ENCODE results near the gene MYBPHL. TPM values are rescaled to one million over a fixed set of nuclear protein-coding genes. Genes with fewer than 3 reads are reported as not detected.

MYBPHL gene, protein sequence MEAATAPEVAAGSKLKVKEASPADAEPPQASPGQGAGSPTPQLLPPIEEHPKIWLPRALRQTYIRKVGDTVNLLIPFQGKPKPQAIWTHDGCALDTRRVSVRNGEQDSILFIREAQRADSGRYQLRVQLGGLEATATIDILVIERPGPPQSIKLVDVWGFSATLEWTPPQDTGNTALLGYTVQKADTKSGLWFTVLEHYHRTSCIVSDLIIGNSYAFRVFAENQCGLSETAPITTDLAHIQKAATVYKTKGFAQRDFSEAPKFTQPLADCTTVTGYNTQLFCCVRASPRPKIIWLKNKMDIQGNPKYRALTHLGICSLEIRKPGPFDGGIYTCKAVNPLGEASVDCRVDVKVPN
- 0.14 TPM for polyA plus RNA-seq (2013, experiment 1 of 2)
- not detected for polyA plus RNA-seq (2013, experiment 2 of 2)

DNA sequence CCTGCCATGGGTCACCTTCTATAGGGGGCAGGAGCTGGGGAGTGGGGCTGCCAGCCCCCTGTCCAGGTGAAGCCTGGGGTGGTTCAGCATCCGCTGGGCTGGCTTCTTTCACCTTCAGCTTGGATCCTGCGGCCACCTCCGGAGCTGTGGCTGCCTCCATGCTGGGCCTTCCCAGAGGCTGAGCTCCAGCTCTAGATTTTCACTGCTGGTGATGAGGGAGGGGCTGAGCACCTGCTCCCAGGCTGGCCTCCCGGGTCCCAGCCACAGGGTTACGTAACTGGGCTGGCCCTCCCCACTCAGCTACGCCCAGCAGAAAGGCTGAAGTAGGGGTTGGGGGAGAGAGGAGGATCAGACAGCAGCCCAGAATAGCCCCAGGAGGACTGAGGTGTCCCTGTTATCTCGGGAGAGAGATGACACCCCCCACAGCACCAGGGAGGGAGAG lies at the start of gene MYBPHL:
TSS of gene MYBPHL (minus strand) at position 180 of the 442 bp plus-strand sequence. CDS start at position 160, 20 bp downstream.
- Histone ChIP-seq H2BK120ac (ENCODE audit: low read depth, low read length) (no peak within 1 kb of the TSS), H2BK5ac (ENCODE audit: low read depth, low read length, poor library complexity, severe bottlenecking) (no peak within 1 kb of the TSS), H3K23ac (ENCODE audit: low read length in 2 of 2) (no peak within 1 kb of the TSS), H3K4me2 (ENCODE audit: low read length, poor library complexity, severe bottlenecking) (no peak within 1 kb of the TSS), H4K8ac (ENCODE audit: low read length) (no peak within 1 kb of the TSS), H2AFZ (ENCODE audit: low read depth, low read length) (no peak within 1 kb of the TSS), H3K9me3 (ENCODE audit: control insufficient read depth, low read length) (no peaks in the 10 kb centered on the region), H3K4me3 (ENCODE audit: insufficient read depth in 1 of 2, low read depth in 1 of 2, low read length in 2 of 2) (no peak within 1 kb of the TSS), H3K79me1 (replicated peaks; ENCODE audit: low read length, poor library complexity, severe bottlenecking) (no peaks in the 10 kb centered on the region), H3K36me3 (ENCODE audit: control insufficient read depth in 1 of 2, insufficient read depth in 2 of 2, low read depth in 1 of 2, low read length in 2 of 2) (peaks cover 0 to 7% of the 10 kb centered on the region in 2 experiments), H3K4me1 (ENCODE audit: control insufficient read depth, insufficient read depth, low read depth, low read length) (peaks cover 2% of the 10 kb centered on the region), H2BK15ac (ENCODE audit: low read depth, poor library complexity, severe bottlenecking) (no peak within 1 kb of the TSS), H3K18ac (ENCODE audit: low read depth in 1 of 2, low read length in 2 of 2) (peak within 1 kb of the TSS; percentile 16 to 39), H2AK5ac (ENCODE audit: low read length, severe bottlenecking) (no peak within 1 kb of the TSS), H3K27me3 (ENCODE audit: control insufficient read depth in 1 of 2, insufficient read depth in 1 of 2, low read length in 2 of 2) (peaks cover 0 to 21% of the 10 kb centered on the region in 2 experiments), H2BK12ac (ENCODE audit: low read length in 2 of 2) (no peak within 1 kb of the TSS), H3K4ac (ENCODE audit: low read depth in 1 of 2, low read length in 2 of 2) (no peak within 1 kb of the TSS), H4K91ac (ENCODE audit: low read length) (peak within 1 kb of the TSS; percentile 45), H3K27ac (ENCODE audit: low read length, poor library complexity, severe bottlenecking) (no peak within 1 kb of the TSS), H3K14ac (ENCODE audit: low read length in 2 of 2) (peak within 1 kb of the TSS in 1 of 2 experiments; percentile 49), H3K9ac (ENCODE audit: low read length) (no peak within 1 kb of the TSS)
- WGBS: 91% methylated on average over 6 of the region's 7 CpGs
- DNase-seq: no peak

DNA sequence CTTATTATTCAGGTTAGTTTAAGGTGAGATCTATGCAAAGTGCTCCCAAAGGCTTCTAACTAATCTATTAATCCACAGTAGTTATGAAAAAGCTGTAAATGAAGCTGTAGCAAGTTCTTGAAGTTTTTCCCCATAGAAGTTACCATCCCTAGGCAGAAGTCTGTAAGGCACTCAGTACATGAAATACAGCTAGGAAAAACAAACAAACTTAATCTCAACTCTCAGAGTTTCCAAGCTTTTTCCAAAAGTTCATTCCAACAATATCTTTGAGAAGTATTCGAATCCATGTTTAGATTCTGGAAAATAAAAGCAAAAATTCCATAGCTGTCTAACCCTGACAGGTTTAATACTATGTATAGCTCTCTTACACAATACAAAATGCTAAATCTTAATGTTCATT lies 49.7 kb upstream of the MYBPHL start:
- Histone ChIP-seq H4K8ac (ENCODE audit: low read length) (no peak overlapping the region), H4K91ac (ENCODE audit: low read length) (no peak overlapping the region), H3K4me1 (ENCODE audit: control insufficient read depth, insufficient read depth, low read depth, low read length) (peaks cover 3% of the 10 kb centered on the region), H2AK5ac (ENCODE audit: low read length, severe bottlenecking) (no peak overlapping the region), H2BK120ac (ENCODE audit: low read depth, low read length) (no peak overlapping the region), H3K14ac (ENCODE audit: low read length in 2 of 2) (no peak overlapping the region), H2BK12ac (ENCODE audit: low read length in 2 of 2) (no peak overlapping the region), H3K79me1 (replicated peaks; ENCODE audit: low read length, poor library complexity, severe bottlenecking) (no peaks in the 10 kb centered on the region), H3K27ac (ENCODE audit: low read length, poor library complexity, severe bottlenecking) (no peak overlapping the region), H3K27me3 (ENCODE audit: control insufficient read depth in 1 of 2, insufficient read depth in 1 of 2, low read length in 2 of 2) (no peaks in the 10 kb centered on the region), H3K9ac (ENCODE audit: low read length) (no peak overlapping the region), H3K4me3 (ENCODE audit: insufficient read depth in 1 of 2, low read depth in 1 of 2, low read length in 2 of 2) (no peak overlapping the region), H3K23ac (ENCODE audit: low read length in 2 of 2) (no peak overlapping the region), H2BK5ac (ENCODE audit: low read depth, low read length, poor library complexity, severe bottlenecking) (no peak overlapping the region), H3K18ac (ENCODE audit: low read depth in 1 of 2, low read length in 2 of 2) (no peak overlapping the region), H3K36me3 (ENCODE audit: control insufficient read depth in 1 of 2, insufficient read depth in 2 of 2, low read depth in 1 of 2, low read length in 2 of 2) (peaks cover 0 to 7% of the 10 kb centered on the region in 2 experiments), H2BK15ac (ENCODE audit: low read depth, poor library complexity, severe bottlenecking) (no peak overlapping the region), H2AFZ (ENCODE audit: low read depth, low read length) (no peak overlapping the region), H3K9me3 (ENCODE audit: control insufficient read depth, low read length) (no peaks in the 10 kb centered on the region), H3K4me2 (ENCODE audit: low read length, poor library complexity, severe bottlenecking) (no peak overlapping the region), H3K4ac (ENCODE audit: low read depth in 1 of 2, low read length in 2 of 2) (no peak overlapping the region)
- no CpG with 5 or more reads among the region's 1 CpG for WGBS
- DNase-seq: no peak

DNA sequence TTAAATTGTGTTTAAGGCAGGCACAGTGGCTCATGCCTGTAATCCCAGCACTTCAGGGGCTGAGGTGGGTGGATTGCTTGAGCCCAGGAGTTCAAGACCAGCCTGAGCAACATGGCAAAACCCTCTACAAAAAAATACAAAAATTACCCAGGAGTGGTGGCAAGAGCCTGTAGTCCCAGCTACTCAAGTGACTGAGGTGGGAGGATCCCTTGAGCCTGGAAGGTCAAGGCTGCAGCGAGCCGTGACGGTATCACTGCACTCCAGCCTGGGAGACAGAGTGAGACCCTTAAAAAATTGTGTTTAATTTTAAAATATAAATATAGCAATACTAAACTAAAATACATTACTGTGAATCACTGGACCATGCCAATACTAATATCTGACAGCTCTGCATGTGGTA lies 48.1 kb upstream of the MYBPHL start:
- Histone ChIP-seq H3K4me2 (ENCODE audit: low read length, poor library complexity, severe bottlenecking) (no peak overlapping the region), H3K27me3 (ENCODE audit: control insufficient read depth in 1 of 2, insufficient read depth in 1 of 2, low read length in 2 of 2) (no peaks in the 10 kb centered on the region), H4K8ac (ENCODE audit: low read length) (no peak overlapping the region), H3K27ac (ENCODE audit: low read length, poor library complexity, severe bottlenecking) (no peak overlapping the region), H3K4ac (ENCODE audit: low read depth in 1 of 2, low read length in 2 of 2) (no peak overlapping the region), H3K9ac (ENCODE audit: low read length) (no peak overlapping the region), H3K36me3 (ENCODE audit: control insufficient read depth in 1 of 2, insufficient read depth in 2 of 2, low read depth in 1 of 2, low read length in 2 of 2) (peaks cover 3 to 16% of the 10 kb centered on the region in 2 experiments), H2BK120ac (ENCODE audit: low read depth, low read length) (no peak overlapping the region), H3K14ac (ENCODE audit: low read length in 2 of 2) (no peak overlapping the region), H2BK15ac (ENCODE audit: low read depth, poor library complexity, severe bottlenecking) (no peak overlapping the region), H3K23ac (ENCODE audit: low read length in 2 of 2) (no peak overlapping the region), H3K4me1 (ENCODE audit: control insufficient read depth, insufficient read depth, low read depth, low read length) (peaks cover 3% of the 10 kb centered on the region), H3K18ac (ENCODE audit: low read depth in 1 of 2, low read length in 2 of 2) (no peak overlapping the region), H3K79me1 (replicated peaks; ENCODE audit: low read length, poor library complexity, severe bottlenecking) (no peaks in the 10 kb centered on the region), H2AFZ (ENCODE audit: low read depth, low read length) (no peak overlapping the region), H3K9me3 (ENCODE audit: control insufficient read depth, low read length) (no peaks in the 10 kb centered on the region), H3K4me3 (ENCODE audit: insufficient read depth in 1 of 2, low read depth in 1 of 2, low read length in 2 of 2) (no peak overlapping the region), H2BK5ac (ENCODE audit: low read depth, low read length, poor library complexity, severe bottlenecking) (no peak overlapping the region), H2AK5ac (ENCODE audit: low read length, severe bottlenecking) (no peak overlapping the region), H4K91ac (ENCODE audit: low read length) (no peak overlapping the region), H2BK12ac (ENCODE audit: low read length in 2 of 2) (no peak overlapping the region)
- no CpG with 5 or more reads among the region's 3 CpGs for WGBS
- no peak for DNase-seq

DNA sequence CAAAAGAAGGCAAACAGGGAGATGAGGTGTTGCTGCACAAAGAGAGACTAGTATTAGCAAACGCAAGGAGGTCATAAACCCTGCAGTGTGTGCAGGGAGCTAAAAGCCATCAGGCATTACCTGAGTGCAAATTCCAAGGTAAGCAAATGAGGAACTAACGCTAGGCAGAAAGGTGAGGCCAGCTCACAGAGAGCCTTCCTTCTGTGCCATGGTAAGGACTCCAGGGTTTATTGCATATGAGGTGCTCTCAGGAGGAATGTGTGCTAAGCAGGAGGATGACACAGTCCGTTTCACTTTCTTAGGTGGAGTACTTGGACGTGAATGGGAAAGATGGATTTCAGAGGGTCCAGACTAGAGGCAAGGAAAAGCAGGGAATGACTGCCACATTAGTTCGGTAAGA lies 44.6 kb upstream of the MYBPHL start:
- Histone ChIP-seq H3K27me3 (ENCODE audit: control insufficient read depth in 1 of 2, insufficient read depth in 1 of 2, low read length in 2 of 2) (no peaks in the 10 kb centered on the region), H2AFZ (ENCODE audit: low read depth, low read length) (no peak overlapping the region), H3K4ac (ENCODE audit: low read depth in 1 of 2, low read length in 2 of 2) (no peak overlapping the region), H3K9ac (ENCODE audit: low read length) (no peak overlapping the region), H3K4me2 (ENCODE audit: low read length, poor library complexity, severe bottlenecking) (no peak overlapping the region), H3K14ac (ENCODE audit: low read length in 2 of 2) (no peak overlapping the region), H3K79me1 (replicated peaks; ENCODE audit: low read length, poor library complexity, severe bottlenecking) (no peaks in the 10 kb centered on the region), H3K27ac (ENCODE audit: low read length, poor library complexity, severe bottlenecking) (no peak overlapping the region), H2AK5ac (ENCODE audit: low read length, severe bottlenecking) (no peak overlapping the region), H3K4me1 (ENCODE audit: control insufficient read depth, insufficient read depth, low read depth, low read length) (peaks cover 4% of the 10 kb centered on the region), H3K9me3 (ENCODE audit: control insufficient read depth, low read length) (no peaks in the 10 kb centered on the region), H3K23ac (ENCODE audit: low read length in 2 of 2) (no peak overlapping the region), H4K91ac (ENCODE audit: low read length) (no peak overlapping the region), H3K4me3 (ENCODE audit: insufficient read depth in 1 of 2, low read depth in 1 of 2, low read length in 2 of 2) (no peak overlapping the region), H3K36me3 (ENCODE audit: control insufficient read depth in 1 of 2, insufficient read depth in 2 of 2, low read depth in 1 of 2, low read length in 2 of 2) (peaks cover 3 to 23% of the 10 kb centered on the region in 2 experiments), H2BK5ac (ENCODE audit: low read depth, low read length, poor library complexity, severe bottlenecking) (no peak overlapping the region), H2BK15ac (ENCODE audit: low read depth, poor library complexity, severe bottlenecking) (no peak overlapping the region), H2BK120ac (ENCODE audit: low read depth, low read length) (no peak overlapping the region), H3K18ac (ENCODE audit: low read depth in 1 of 2, low read length in 2 of 2) (no peak overlapping the region), H4K8ac (ENCODE audit: low read length) (no peak overlapping the region), H2BK12ac (ENCODE audit: low read length in 2 of 2) (no peak overlapping the region)
- no peak for DNase-seq
- 97% methylated on average over 5 of the region's 5 CpGs for WGBS

All from mesenchymal stem cell (in vitro differentiated cells and primary cell).